NCI-H446 (cell line): ENCODE results near the gene TMEM263.
"Not testable (repeated sequence)": the region's sequence is repeated elsewhere in the genome, so short reads cannot be mapped to it uniquely, and the experiment has no call there.

Experiments
- DNase-seq, 2 experiments: peaks; one replicate each; lab custom pipeline; 2025; lab: John Stamatoyannopoulos, UW

The TMEM263 gene

DNA sequence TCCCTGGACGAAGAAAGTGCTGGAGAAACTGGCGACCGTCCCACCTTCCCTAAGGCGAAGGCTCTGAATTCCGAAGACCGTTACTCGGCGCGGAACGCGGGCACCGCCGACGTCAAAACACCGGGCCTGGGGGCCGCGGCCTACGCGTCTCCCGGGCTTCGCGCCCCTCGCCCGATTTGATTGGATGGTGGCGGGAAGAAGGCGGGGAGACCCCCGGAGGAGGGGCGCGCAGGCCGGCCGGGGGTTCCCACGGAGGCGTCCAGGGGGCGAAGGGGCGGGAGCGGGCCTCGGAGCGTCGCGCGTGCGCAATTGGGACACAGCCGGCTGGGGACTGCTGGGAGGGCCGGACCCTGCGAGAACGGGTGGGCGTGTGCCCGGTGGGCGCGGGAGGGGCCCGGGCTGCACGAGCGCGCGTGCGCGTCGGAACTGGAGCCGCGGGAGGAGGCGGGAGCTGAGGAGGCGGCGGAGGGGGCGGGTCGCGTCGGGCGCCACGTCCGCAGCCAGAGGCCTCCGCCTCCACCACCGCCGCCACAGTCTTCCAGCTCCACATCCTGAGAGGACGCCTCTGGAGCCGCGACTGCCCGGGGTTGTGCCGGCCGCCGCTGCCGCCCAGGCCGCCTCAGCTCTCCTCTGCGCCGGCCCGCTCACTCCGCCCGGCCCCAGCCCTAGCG lies at the start of gene TMEM263:
TMEM263 (plus strand) TSS at position 531 of the 671 bp plus-strand sequence. CDS start 11,210 bp downstream, outside the sequence.
- DNase-seq, result peak; percentile 93 to 98

- DNase-seq, result no peak
Measured at GRCh38 chr12:106906715-106907114, 49.0 kb upstream of the TMEM263 start.

GRCh38 chr12:106907411-106907810 lies 48.3 kb upstream of the TMEM263 start:
- DNase-seq, result no peak

DNA sequence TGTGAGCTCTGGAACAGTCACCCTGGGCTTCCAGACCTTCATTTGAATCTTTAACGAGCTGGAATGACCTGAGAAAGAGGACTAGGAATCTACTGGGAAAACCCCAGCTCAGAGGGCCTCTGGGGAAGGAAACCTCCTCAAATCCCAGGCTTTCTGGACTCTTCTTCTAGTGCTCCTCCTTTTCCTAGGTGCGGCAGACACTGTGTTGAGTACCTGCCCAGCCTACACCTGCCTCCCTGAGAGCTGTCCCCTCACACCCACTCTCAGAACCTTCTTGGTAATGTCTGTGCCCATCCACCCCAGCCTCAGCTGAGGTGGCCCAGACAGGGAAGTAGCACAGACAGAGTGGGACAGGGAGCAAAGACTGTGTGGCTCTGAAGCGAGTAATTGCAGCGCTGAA lies 47.9 kb upstream of the TMEM263 start:
- DNase-seq, result no peak

DNA sequence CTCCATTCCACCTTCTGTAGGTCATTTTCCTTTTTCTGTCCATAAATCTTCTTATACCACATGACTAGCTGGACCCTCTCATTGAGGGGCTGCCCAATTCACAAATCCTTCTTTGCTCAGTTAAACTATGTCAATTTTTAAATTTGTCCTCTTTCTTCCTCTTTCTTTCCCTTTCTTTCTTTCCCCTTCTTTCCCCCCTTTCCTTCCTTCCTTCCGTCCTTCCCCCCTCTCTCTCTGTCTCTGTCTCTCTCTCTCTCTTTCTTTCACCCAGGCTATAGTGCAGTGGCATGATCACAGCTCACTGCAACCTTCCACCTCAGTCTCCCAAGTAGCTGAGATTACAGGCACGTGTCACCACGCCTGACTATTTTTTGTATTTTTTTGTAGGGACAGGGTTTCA lies 47.1 kb upstream of the TMEM263 start:
- DNase-seq, result no peak

DNA sequence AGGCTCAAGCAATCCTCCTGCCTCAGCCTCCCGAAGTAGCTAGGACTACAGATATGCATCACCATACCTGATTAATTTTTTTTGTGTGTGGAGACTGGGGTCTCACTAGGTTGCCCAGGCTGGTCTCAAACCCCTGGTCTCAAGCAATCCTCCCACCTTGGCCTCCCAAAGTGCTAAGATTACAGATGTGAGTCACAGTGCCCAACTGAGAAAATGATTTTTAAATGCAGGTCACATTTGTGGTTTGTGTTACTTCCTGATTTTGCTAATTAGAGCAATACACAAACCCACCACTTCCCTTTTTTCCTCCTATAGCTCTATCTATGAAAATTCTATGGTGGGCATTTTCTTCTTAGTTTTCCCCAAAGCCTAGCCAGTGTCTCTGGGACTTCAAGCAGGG lies 45.5 kb upstream of the TMEM263 start:
- DNase-seq, result no peak

DNA sequence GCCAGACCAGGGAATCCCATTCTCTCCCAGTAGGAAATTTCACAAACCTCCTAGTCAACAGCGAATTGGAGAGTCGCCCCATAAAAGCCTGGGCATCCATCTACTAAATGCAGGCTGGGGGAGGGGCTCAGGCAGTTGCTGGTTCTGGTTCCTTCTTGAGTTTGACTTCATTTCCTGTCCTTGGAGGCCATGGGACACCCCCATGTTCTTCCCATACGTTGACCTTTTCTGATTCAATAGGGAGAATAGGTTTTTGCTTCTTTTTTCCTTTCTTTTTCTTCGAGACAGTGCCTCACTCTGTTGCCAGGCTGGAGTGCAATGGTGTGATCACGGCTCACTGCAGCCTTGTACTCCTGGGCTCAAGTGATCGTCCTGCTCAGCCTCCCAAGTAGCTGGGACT lies 44.1 kb upstream of the TMEM263 start:
- DNase-seq, result no peak

- no peak for DNase-seq
Measured at GRCh38 chr12:106913456-106913855, 42.3 kb upstream of the TMEM263 start.

DNA sequence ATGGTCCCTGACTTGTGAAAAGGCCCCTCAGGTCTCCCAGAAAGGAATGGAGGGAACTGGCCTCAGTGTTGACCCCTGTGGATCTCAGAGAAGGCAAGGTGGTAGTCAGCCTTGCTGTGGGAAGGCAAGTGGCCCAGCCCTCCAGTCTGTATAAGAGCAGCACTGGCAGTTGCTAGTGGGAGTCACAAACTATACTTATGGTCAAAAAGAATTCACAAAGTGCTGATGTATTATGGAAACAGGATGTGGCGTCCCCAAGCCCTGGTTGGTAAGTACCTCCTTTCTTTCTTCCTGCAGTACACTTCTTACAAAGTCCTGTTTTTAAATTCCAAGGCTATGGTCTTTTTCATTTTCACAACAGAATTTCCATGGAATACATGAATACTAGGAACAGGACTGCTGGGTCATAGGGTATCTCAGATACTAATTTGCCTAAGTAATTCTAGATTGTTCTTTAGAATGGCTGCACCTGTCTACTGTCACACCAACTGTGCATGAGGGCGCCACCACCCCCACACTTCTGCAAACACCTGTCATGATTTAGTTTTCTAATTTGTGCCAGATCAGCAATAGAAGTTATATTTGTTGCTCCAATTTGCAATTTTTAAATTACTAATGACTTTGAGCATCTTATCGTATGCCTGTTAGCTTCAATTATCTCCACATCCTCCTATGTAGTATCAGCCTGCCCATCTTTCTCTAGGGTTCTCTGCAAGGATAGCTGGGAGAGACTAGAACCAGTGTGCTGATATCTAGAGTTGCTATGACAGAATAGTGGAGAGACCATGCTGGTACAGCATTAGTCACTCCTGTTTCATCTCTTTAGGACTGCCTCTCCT lies 40.7 kb upstream of the TMEM263 start:
- no peak for DNase-seq

DNA sequence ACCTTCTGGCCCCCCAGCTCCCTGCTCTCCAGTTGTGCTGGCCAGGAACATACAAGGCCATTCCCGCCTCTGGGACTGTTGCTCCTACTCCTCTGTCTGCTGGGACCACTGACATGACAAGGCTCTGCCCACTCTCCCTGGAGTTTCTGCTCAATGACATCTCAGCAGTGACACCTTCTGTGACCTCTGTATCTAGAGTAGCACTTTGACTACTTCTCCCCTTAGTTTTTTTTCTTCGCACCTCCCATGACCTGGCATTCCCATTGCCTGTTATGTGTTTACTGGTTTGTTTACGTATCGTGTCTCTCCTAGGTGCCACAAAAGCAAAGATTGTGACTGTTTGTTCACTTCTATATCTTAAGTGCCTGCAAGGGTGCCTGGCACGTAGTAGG lies 40.1 kb upstream of the TMEM263 start:
- no peak for DNase-seq

DNA sequence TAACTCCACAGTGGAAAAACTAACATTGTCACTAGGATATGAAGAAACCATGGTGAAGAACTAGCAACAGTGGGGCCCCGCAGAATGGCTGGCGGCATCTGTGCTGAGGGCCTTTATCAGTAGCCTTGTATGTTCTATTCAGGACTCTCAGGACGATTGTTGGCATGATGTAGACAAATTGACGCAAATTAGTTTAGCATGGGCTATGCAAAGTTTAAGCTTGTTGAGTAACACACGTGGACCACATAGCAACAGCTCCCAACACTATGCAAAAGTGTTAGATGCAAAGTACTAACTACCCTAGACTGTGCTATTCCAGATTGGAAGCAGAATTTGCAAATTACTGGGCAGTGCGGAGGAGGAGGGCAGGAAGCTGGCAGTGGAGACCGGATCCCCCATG lies 38.2 kb upstream of the TMEM263 start:
- DNase-seq, result no peak

GRCh38 chr12:106918746-106919145 lies 37.0 kb upstream of the TMEM263 start:
- DNase-seq, result peak in 1 of 2 experiments; percentile 39

GRCh38 chr12:106919910-106920544 lies 35.7 kb upstream of the TMEM263 start:
- peak; percentile 17 to 66 for DNase-seq

- not testable (repeated sequence) for DNase-seq
Measured at GRCh38 chr12:106921976-106922375, 33.7 kb upstream of the TMEM263 start.

- DNase-seq, result not testable (repeated sequence)
Measured at GRCh38 chr12:106923594-106923993, 32.1 kb upstream of the TMEM263 start.

DNA sequence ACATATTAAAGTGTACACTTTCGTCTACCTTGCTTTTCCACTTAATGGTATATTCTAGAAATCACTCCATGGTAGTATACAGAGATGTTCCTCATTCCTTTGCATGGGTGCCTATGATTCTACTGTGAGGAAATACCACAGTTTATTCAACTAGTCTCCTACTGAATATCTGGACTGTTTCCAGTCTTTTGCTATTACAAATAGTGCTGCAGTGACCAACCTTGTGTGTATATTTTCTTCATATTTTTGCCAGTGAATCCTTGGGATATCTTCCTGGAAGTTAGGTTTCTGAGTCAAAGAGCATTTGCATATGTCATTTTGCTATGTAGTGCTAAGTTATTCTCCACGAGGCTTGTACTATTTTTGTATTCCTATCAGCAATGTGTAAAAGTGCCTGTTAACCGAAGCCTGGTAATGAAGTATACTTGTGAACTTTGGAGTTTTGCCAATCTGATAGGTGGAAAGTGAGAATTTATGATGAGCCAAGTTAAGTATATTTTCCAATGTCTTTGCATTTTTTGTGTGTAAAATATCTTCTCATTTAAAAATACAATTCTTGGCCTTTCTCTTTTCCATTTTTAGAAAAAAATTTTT lies 31.3 kb upstream of the TMEM263 start:
- no peak for DNase-seq

GRCh38 chr12:106926657-106927056 lies 29.1 kb upstream of the TMEM263 start:
- no peak for DNase-seq

GRCh38 chr12:106934277-106934676 lies 21.4 kb upstream of the TMEM263 start:
- no peak for DNase-seq

DNA sequence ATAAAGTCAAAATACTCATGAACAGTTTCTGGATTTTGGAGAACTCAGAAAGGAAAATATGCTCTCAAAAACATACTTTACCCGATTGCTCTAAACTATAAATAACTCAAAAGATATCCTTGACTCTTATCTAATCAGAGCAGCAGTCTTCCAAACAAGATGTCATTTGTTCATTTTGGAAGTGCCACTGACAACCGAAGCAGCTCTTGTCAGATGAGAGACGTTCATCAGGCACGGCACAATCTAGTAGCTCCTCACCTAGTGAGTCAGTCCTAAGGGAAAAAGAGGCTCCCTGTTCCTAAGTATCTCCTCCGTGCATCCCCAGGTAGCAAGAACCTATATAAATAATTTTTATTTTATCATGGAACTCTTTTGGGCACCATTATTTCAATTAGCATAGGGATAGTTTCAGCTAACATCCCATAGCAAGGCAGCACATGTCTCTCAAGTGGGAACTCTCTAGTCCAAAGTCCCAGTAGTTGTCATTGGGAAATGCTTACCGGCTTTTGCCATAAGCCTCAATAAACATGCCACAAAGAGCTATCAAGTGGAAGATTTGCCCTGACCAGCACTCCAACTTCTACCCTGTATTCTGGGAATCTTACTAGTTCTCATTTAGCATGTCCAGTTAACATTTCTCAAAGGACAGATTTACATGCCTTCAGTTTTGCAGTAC lies 14.1 kb upstream of the TMEM263 start:
- no peak for DNase-seq

DNA sequence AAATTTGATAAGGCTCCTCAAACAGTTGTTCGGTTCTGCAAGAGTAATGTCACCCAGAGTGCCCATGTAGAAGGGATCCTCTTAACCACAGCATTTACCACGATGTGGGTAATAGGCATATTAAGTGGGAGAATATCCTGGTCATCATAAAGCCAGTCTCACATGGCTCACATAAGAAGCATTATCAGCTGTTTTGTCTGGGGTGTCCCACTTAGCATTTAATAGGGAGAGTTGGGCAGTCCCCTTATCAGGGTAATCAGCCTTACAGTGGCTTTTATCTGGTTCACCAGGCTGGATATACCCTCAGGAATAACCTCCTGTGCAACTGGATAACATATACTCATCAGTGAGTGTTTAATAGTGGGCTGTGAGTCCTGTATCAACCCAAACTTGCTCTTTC lies 12.9 kb upstream of the TMEM263 start:
- DNase-seq, result no peak

DNA sequence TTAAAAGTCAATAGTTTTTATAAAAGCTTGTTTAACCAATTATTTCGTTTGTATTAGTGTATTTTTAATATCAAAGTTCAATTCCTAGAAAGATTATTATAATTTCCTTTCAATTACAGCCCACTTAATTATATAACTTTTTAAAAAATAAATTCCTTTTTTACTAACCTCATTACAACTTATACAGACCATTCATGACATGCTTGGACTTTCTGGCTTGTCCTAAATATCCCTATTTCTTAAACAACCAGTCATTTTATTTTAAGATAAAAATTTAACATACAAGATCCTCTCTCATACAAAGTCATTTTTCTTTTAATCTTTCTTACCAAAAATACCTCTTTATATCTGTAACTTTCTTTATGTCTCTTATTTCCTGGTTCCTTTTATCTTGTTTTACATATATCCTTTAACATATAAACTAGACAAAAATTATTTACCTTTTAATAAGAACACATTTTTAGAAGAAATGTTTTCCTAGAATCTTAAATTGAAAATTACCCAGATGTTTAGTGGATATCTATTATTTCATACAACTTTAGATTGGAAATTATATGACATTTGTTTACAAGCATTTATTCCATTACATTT lies 10.4 kb upstream of the TMEM263 start:
- no peak for DNase-seq

GRCh38 chr12:106947461-106947860 lies 8.2 kb upstream of the TMEM263 start:
- no peak for DNase-seq
